GM23338 (cell line): Measurements from ENCODE around the gene ZBTB44. TPM values are rescaled to one million over a fixed set of nuclear protein-coding genes. Genes with fewer than 3 reads are reported as not detected.

Experiments
- ATAC-seq: fragments of 200-7000 bp; cut with Tn5 transposase; 3 replicates; pipeline ENCODE4 v1.9.1; 2020
- DNase-seq: peaks from one replicate; pipeline ENCODE4 v3.0.0-alpha.2; 2015; ENCODE audit warnings: low spot score
- H2AFZ ChIP-seq: fragments of 200-600 bp; sonication (generic); 2 replicates; pipeline ENCODE4 v1.8.0; 2016; ENCODE audit warnings: antibody characterized with exemption, mild to moderate bottlenecking, moderate library complexity
- H3F3A ChIP-seq: fragments of 200-600 bp; sonication (generic); replicated peaks from 2 replicates; pipeline ENCODE4 v1.8.0; 2017; ENCODE audit warnings: antibody characterized with exemption, mixed run types, low read depth
- H3K27ac ChIP-seq: fragments of 200-600 bp; sonication (generic); 2 replicates; pipeline ENCODE4 v1.6.1; 2016; ENCODE audit warnings: low read depth
- H3K27me3 ChIP-seq: fragments of 200-600 bp; sonication (generic); 2 replicates; pipeline ENCODE4 v1.8.0; 2016; ENCODE audit warnings: mild to moderate bottlenecking, mixed run types, moderate library complexity; ENCODE audit not compliant: insufficient read depth
- H3K36me3 ChIP-seq: fragments of 200-600 bp; sonication (generic); 2 replicates; pipeline ENCODE4 v1.8.0; 2016; ENCODE audit warnings: mild to moderate bottlenecking; ENCODE audit not compliant: insufficient read depth
- H3K4me1 ChIP-seq: fragments of 200-600 bp; sonication (generic); 2 replicates; pipeline ENCODE4 v1.8.0; 2016; ENCODE audit warnings: mild to moderate bottlenecking, moderate library complexity; ENCODE audit not compliant: insufficient read depth
- H3K4me2 ChIP-seq: fragments of 200-600 bp; sonication (generic); 2 replicates; pipeline ENCODE4 v1.7.1; 2017; ENCODE audit warnings: mixed run types
- H3K4me3 ChIP-seq: fragments of 200-600 bp; sonication (generic); 2 replicates; pipeline ENCODE4 v1.6.1; 2016; ENCODE audit warnings: mixed run types
- H3K79me2 ChIP-seq: fragments of 200-600 bp; sonication (generic); replicated peaks from 2 replicates; pipeline ENCODE4 v1.8.0; 2017; ENCODE audit warnings: mild to moderate bottlenecking; ENCODE audit not compliant: insufficient read depth
- H3K9me2 ChIP-seq: fragments of 200-600 bp; sonication (generic); 2 replicates; pipeline ENCODE4 v1.8.0; 2017; ENCODE audit not compliant: insufficient read depth
- H4K20me1 ChIP-seq: fragments of 200-600 bp; sonication (generic); replicated peaks from 2 replicates; pipeline ENCODE4 v1.8.0; 2017; ENCODE audit warnings: mild to moderate bottlenecking; ENCODE audit not compliant: insufficient read depth
- H3K27ac Mint-ChIP-seq: 2 replicates; pipeline ENCODE4 v1.8.0; 2020; ENCODE audit warnings: inconsistent platforms, mild to moderate bottlenecking, moderate library complexity, mixed read lengths
- H3K27me3 Mint-ChIP-seq: 3 replicates; pipeline ENCODE4 v1.8.0; 2022; ENCODE audit warnings: low read depth, mild to moderate bottlenecking, moderate library complexity, mixed read lengths, inconsistent platforms; ENCODE audit not compliant: insufficient read depth, poor library complexity
- H3K36me3 Mint-ChIP-seq: 3 replicates; pipeline ENCODE4 v1.8.0; 2021; ENCODE audit warnings: low read depth, mild to moderate bottlenecking, inconsistent platforms, moderate library complexity, mixed read lengths
- H3K4me1 Mint-ChIP-seq: 3 replicates; pipeline ENCODE4 v1.8.0; 2020; ENCODE audit warnings: mild to moderate bottlenecking, inconsistent platforms, mixed read lengths
- H3K4me3 Mint-ChIP-seq: 3 replicates; pipeline ENCODE4 v1.8.0; 2021; ENCODE audit warnings: moderate library complexity, mild to moderate bottlenecking, inconsistent platforms, mixed read lengths
- H3K9me3 Mint-ChIP-seq: 3 replicates; pipeline ENCODE4 v1.8.0; 2020; ENCODE audit warnings: moderate library complexity, mild to moderate bottlenecking, inconsistent platforms, mixed read lengths
- CREB1 ChIP-seq: fragments of 250-450 bp; sonication (Bioruptor Pico); IDR thresholded peaks from 2 replicates; pipeline ENCODE4 v1.5.0; 2020; ENCODE audit warnings: low read depth, mild to moderate bottlenecking, moderate library complexity
- CTCF ChIP-seq, 2 experiments: fragments of 200-600 bp in 1 of 2; sonication (generic) in 1 of 2; conservative IDR thresholded peaks; 2 replicates each; pipeline versions ENCODE4 v1.5.1 to v1.6.1; 2016 to 2017; ENCODE audit warnings: antibody characterized with exemption in 2 of 2, low read depth in 2 of 2, mild to moderate bottlenecking in 2 of 2, moderate library complexity in 1 of 2
- ETS1 ChIP-seq: IDR thresholded peaks from 2 replicates; pipeline ENCODE4 v1.6.1; 2016; ENCODE audit warnings: antibody characterized with exemption
- EZH2 ChIP-seq: fragments of 200-600 bp; sonication (generic); IDR thresholded peaks from one replicate; pipeline ENCODE4 v1.8.0; 2017; ENCODE audit warnings: antibody characterized with exemption, mild to moderate bottlenecking, low read depth; ENCODE audit not compliant: unreplicated experiment
- EZH2phosphoT487 ChIP-seq: fragments of 200-600 bp; sonication (generic); IDR thresholded peaks from one replicate; pipeline ENCODE4 v1.8.1; 2018; ENCODE audit warnings: antibody characterized with exemption; ENCODE audit not compliant: unreplicated experiment
- JUNB ChIP-seq: IDR thresholded peaks from one replicate; pipeline ENCODE4 v1.6.1; 2016; ENCODE audit warnings: antibody characterized with exemption; ENCODE audit not compliant: unreplicated experiment
- NANOG ChIP-seq: IDR thresholded peaks from 2 replicates; pipeline ENCODE4 v1.6.1; 2016; ENCODE audit warnings: antibody characterized with exemption, borderline replicate concordance
- POLR2AphosphoS5 ChIP-seq: IDR thresholded peaks from 2 replicates; pipeline ENCODE4 v1.6.1; 2016; ENCODE audit warnings: antibody characterized with exemption, low read depth
- REST ChIP-seq: IDR thresholded peaks from one replicate; pipeline ENCODE4 v1.6.1; 2018; ENCODE audit warnings: antibody characterized with exemption; ENCODE audit not compliant: unreplicated experiment
- STAT1 ChIP-seq: IDR thresholded peaks from one replicate; pipeline ENCODE4 v1.6.1; 2016; ENCODE audit warnings: antibody characterized with exemption; ENCODE audit not compliant: unreplicated experiment
- ZNF114 ChIP-seq: fragments of 250-450 bp; sonication (Bioruptor Pico); IDR thresholded peaks from 2 replicates; pipeline ENCODE4 v1.5.0; 2020; ENCODE audit warnings: mild to moderate bottlenecking, moderate library complexity
- ZNF331 ChIP-seq: fragments of 250-450 bp; sonication (Bioruptor Pico); IDR thresholded peaks from 2 replicates; pipeline ENCODE4 v1.5.0; 2020; ENCODE audit warnings: low read depth, mild to moderate bottlenecking, moderate library complexity
- ZNF462 ChIP-seq: fragments of 250-450 bp; sonication (Bioruptor Pico); IDR thresholded peaks from 2 replicates; pipeline ENCODE4 v1.5.0; 2020; ENCODE audit warnings: mild to moderate bottlenecking, moderate library complexity
- polyA plus RNA-seq: library from polyadenylated mRNA; unstranded; fragments of >200 nt; fragmentation: Nextera tagmentation; extraction: Ambion mirVana; gene quantifications from 2 replicates; pipeline ENCODE4 v1.2.1, GENCODE V29; 2016
- total RNA-seq: library from RNA; depleted of rRNA; stranded (reverse); fragments of >200 nt; shearing (Covaris generic); gene quantifications from 2 replicates; pipeline ENCODE4 v1.2.3, GENCODE V29; 2014

The ZBTB44 gene
- total and polyA plus RNA-seq, 2 experiments from 2014 or later: 61.2 to 102 TPM

GRCh38 chr11:130209954-130210854 is 104.5 kb downstream of the ZBTB44 start:
- no peaks in the 10 kb centered on the region for H3K36me3 ChIP-seq
- H3K27me3 ChIP-seq: no peaks in the 10 kb centered on the region
- no peak for ATAC-seq
- H2AFZ ChIP-seq: no peak overlapping the region
- Mint-ChIP-seq H3K4me1 (peaks cover 5% of the 10 kb centered on the region), H3K36me3 (no peaks in the 10 kb centered on the region; the same call in 2 of the 3 replicates), H3K27me3 (peaks cover 7% of the 10 kb centered on the region), H3K4me3 (no peak overlapping the region), H3K27ac (no peak overlapping the region), H3K9me3 (no peaks in the 10 kb centered on the region)
- no peaks in the 10 kb centered on the region for H3K4me1 ChIP-seq
- H3K79me2 ChIP-seq: no peaks in the 10 kb centered on the region
- H3K4me2 ChIP-seq: no peak overlapping the region
- H3K9me2 ChIP-seq: no peaks in the 10 kb centered on the region
- H3F3A ChIP-seq: no peaks in the 10 kb centered on the region
- H4K20me1 ChIP-seq: no peaks in the 10 kb centered on the region
- H3K4me3 ChIP-seq: no peak overlapping the region
- no peak overlapping the region for H3K27ac ChIP-seq
- no peak for DNase-seq
- TF ChIP-seq CREB1: no peak
- TF ChIP-seq ZNF331: no peak
- TF ChIP-seq STAT1: no peak
- no peak for TF ChIP-seq EZH2
- no peak for TF ChIP-seq REST
- no peak for TF ChIP-seq EZH2phosphoT487
- no peak for TF ChIP-seq ZNF114
- TF ChIP-seq JUNB: no peak
- TF ChIP-seq CTCF (conservative IDR thresholded peaks at IDR 0.05; ENCODE audit: low read depth in 2 of 2): no peak
- no peak for TF ChIP-seq NANOG
- no peak for TF ChIP-seq ZNF462 (CRISPR knock-in tag)
- no peak for TF ChIP-seq ETS1
- no peak for TF ChIP-seq POLR2AphosphoS5
